Measurements from ENCODE around the gene PATE2. TPM values are rescaled to one million over a fixed set of nuclear protein-coding genes. Genes with fewer than 3 reads are reported as not detected.

Gene PATE2
- total RNA-seq, 1 experiment from 2014 or later: not detected

Other genes starting within 250 kb of the PATE2 start
- 102 and 103 TPM in 2 replicates for gene EI24, start 209.4 kb downstream of the PATE2 start, total RNA-seq (2014; rRNA removed; shearing (Covaris generic))
- gene STT3A, start 186.0 kb downstream of the PATE2 start, total RNA-seq (2014; rRNA removed; shearing (Covaris generic)): 176 and 198 TPM in 2 replicates
- 36.1 and 38.7 TPM in 2 replicates for gene CHEK1, start 153.7 kb downstream of the PATE2 start, total RNA-seq (2014; rRNA removed; shearing (Covaris generic))
- not detected in 2 replicates for gene ACRV1, start 98.0 kb downstream of the PATE2 start, total RNA-seq (2014; rRNA removed; shearing (Covaris generic))
- not detected in 2 replicates for gene PATE1, start 32.5 kb downstream of the PATE2 start, total RNA-seq (2014; rRNA removed; shearing (Covaris generic))
- gene PATE3, start 9.3 kb upstream of the PATE2 start, total RNA-seq (2014; rRNA removed; shearing (Covaris generic)): not detected in 2 replicates
- gene PATE4, start 54.5 kb upstream of the PATE2 start, total RNA-seq (2014; rRNA removed; shearing (Covaris generic)): not detected in 2 replicates
- 8.5 and 11.7 TPM in 2 replicates for gene HYLS1, start 108.8 kb upstream of the PATE2 start, total RNA-seq (2014; rRNA removed; shearing (Covaris generic))
- 17.2 and 17.9 TPM in 2 replicates for gene PUS3, start 124.4 kb upstream of the PATE2 start, total RNA-seq (2014; rRNA removed; shearing (Covaris generic))
- gene DDX25, start 125.7 kb upstream of the PATE2 start, total RNA-seq (2014; rRNA removed; shearing (Covaris generic)): not detected in 2 replicates
- gene VSIG10L2, start 167.2 kb upstream of the PATE2 start, total RNA-seq (2014; rRNA removed; shearing (Covaris generic)): 0.02 TPM in 1 of 2 replicates, not detected in the other